AG09309 (cell line): ENCODE data around the gene ADAMTSL3.
"Not testable (repeated sequence)": the region's sequence is repeated elsewhere in the genome, so short reads cannot be mapped to it uniquely, and the experiment has no call there.

Experiments
- DNase-seq: peaks from one replicate; pipeline ENCODE4 v3.0.0-alpha.2; 2010; ENCODE audit warnings: low read depth
- H3K4me3 ChIP-seq: 2 replicates; pipeline ENCODE4 v1.5.1; 2011; ENCODE audit warnings: mild to moderate bottlenecking, low read depth, low read length, moderate library complexity; ENCODE audit not compliant: control insufficient read depth
- CTCF ChIP-seq: IDR thresholded peaks from 2 replicates; pipeline ENCODE4 v1.5.1; 2011; ENCODE audit warnings: mild to moderate bottlenecking, low read depth, low read length, inconsistent platforms; ENCODE audit not compliant: insufficient read depth, control insufficient read depth; ENCODE audit errors: missing control alignments

ADAMTSL3 gene

GRCh38 chr15:83747050-83747717 is 93.3 kb downstream of the ADAMTSL3 start:
- H3K4me3 ChIP-seq: no peak overlapping the region
- no peak for DNase-seq

GRCh38 chr15:83747718-83748110 is 93.8 kb downstream of the ADAMTSL3 start:
- TF ChIP-seq CTCF: no peak
- no peak for DNase-seq
- no peak overlapping the region for H3K4me3 ChIP-seq

More at GRCh38 chr15:83747050-83747717, 93.3 kb downstream of the ADAMTSL3 start:
- TF ChIP-seq CTCF: no peak

- H3K4me3 ChIP-seq: no peak overlapping the region
- no peak for TF ChIP-seq CTCF
- DNase-seq: no peak
Observed at GRCh38 chr15:83753872-83754493, 100.1 kb downstream of the ADAMTSL3 start.

GRCh38 chr15:83757291-83757690 is 103.4 kb downstream of the ADAMTSL3 start:
- not testable (repeated sequence) for DNase-seq, H3K4me3 ChIP-seq

- no peak overlapping the region for H3K4me3 ChIP-seq
- no peak for TF ChIP-seq CTCF
Observed at GRCh38 chr15:83762367-83762766, 108.4 kb downstream of the ADAMTSL3 start.

GRCh38 chr15:83764201-83764838 is 110.4 kb downstream of the ADAMTSL3 start:
- DNase-seq: no peak
- no peak overlapping the region for H3K4me3 ChIP-seq
- no peak for TF ChIP-seq CTCF

More at GRCh38 chr15:83762367-83762766, 108.4 kb downstream of the ADAMTSL3 start:
- no peak for DNase-seq

GRCh38 chr15:83766339-83766738 is 112.4 kb downstream of the ADAMTSL3 start:
- no peak for TF ChIP-seq CTCF
- no peak for DNase-seq
- H3K4me3 ChIP-seq: no peak overlapping the region
